ENCODE results near the gene GYPC. TPM values are rescaled to one million over a fixed set of nuclear protein-coding genes. Genes with fewer than 3 reads are reported as not detected.

The GYPC gene
- total RNA-seq, 4 donors from 2014 or later: 4.1 to 55.7 (median 12.6) TPM

GRCh38 chr2:126720638-126721037 is 64.7 kb downstream of the GYPC start:
- no peak for DNase-seq
- WGBS, 2 donors: 75 to 100% methylated on average over 2 of the region's 2 CpGs
- TF ChIP-seq CTCF (IDR thresholded peaks at IDR 0.05) (no peak), POLR2A (IDR thresholded peaks at IDR 0.05) (no peak)
- no peaks in the 10 kb centered on the region for H3K9me3 ChIP-seq
- H3K36me3 ChIP-seq: no peaks in the 10 kb centered on the region
- H3K4me3 ChIP-seq: no peak overlapping the region
- H3K4me1 ChIP-seq: no peaks in the 10 kb centered on the region
- H3K27me3 ChIP-seq: no peaks in the 10 kb centered on the region
- intact Hi-C loops (cut with DNase I): no loop called here
- H3K27ac ChIP-seq: no peak overlapping the region

GRCh38 chr2:126722081-126722480 is 66.1 kb downstream of the GYPC start:
- TF ChIP-seq POLR2A (IDR thresholded peaks at IDR 0.05): no peak
- no peak for TF ChIP-seq CTCF (IDR thresholded peaks at IDR 0.05)
- WGBS, 2 donors: 44 to 46% methylated on average over 2 of the region's 2 CpGs
- H3K27ac ChIP-seq: no peak overlapping the region
- no peaks in the 10 kb centered on the region for H3K36me3 ChIP-seq
- no peaks in the 10 kb centered on the region for H3K27me3 ChIP-seq
- no peaks in the 10 kb centered on the region for H3K4me1 ChIP-seq
- intact Hi-C loops (cut with DNase I): no loop called here
- no peaks in the 10 kb centered on the region for H3K9me3 ChIP-seq
- DNase-seq: no peak
- H3K4me3 ChIP-seq: no peak overlapping the region

GRCh38 chr2:126722546-126722945 is 66.6 kb downstream of the GYPC start:
- Histone ChIP-seq H3K36me3 (no peaks in the 10 kb centered on the region), H3K27me3 (no peaks in the 10 kb centered on the region), H3K4me1 (no peaks in the 10 kb centered on the region), H3K9me3 (no peaks in the 10 kb centered on the region), H3K4me3 (no peak overlapping the region), H3K27ac (no peak overlapping the region)
- intact Hi-C loops (cut with DNase I): no loop called here
- DNase-seq: no peak
- 41 to 53% methylated on average over 2 to 3 of the region's 4 CpGs for WGBS, 2 donors
- TF ChIP-seq POLR2A (IDR thresholded peaks at IDR 0.05): no peak
- no peak for TF ChIP-seq CTCF (IDR thresholded peaks at IDR 0.05)

GRCh38 chr2:126723281-126723815 is 67.4 kb downstream of the GYPC start:
- H3K27me3 ChIP-seq: no peaks in the 10 kb centered on the region
- TF ChIP-seq POLR2A (IDR thresholded peaks at IDR 0.05) (no peak), CTCF (IDR thresholded peaks at IDR 0.05) (no peak)
- DNase-seq: no peak
- intact Hi-C loops (cut with DNase I): no loop called here
- H3K36me3 ChIP-seq: no peaks in the 10 kb centered on the region
- no peaks in the 10 kb centered on the region for H3K9me3 ChIP-seq
- H3K4me1 ChIP-seq: no peaks in the 10 kb centered on the region
- H3K27ac ChIP-seq: no peak overlapping the region
- WGBS, 2 donors: 64 to 91% methylated on average over 1 to 2 of the region's 2 CpGs
- H3K4me3 ChIP-seq: no peak overlapping the region

GRCh38 chr2:126725580-126725979 is 69.6 kb downstream of the GYPC start:
- intact Hi-C loops (cut with DNase I): no loop called here
- Histone ChIP-seq H3K4me3 (no peak overlapping the region), H3K9me3 (no peaks in the 10 kb centered on the region), H3K4me1 (no peaks in the 10 kb centered on the region), H3K36me3 (no peaks in the 10 kb centered on the region), H3K27me3 (no peaks in the 10 kb centered on the region), H3K27ac (no peak overlapping the region)
- DNase-seq: no peak
- TF ChIP-seq CTCF (IDR thresholded peaks at IDR 0.05) (no peak), POLR2A (IDR thresholded peaks at IDR 0.05) (no peak)
